DMS153 treated with DMSO at 0.1 percent for 48 hours (cell line): ENCODE results near the gene WNT8A.
A peak's percentile ranks its signal among the peaks of the same experiment; 100 is the strongest.
"Not testable (repeated sequence)": the region's sequence is repeated elsewhere in the genome, so short reads cannot be mapped to it uniquely, and the experiment has no call there.

Source experiments
- DNase-seq: peaks from one replicate; lab custom pipeline; 2025; ENCODE audit not compliant: unreplicated experiment; lab: John Stamatoyannopoulos, UW

Gene WNT8A

GRCh38 chr5:138083702-138084101 lies at the start of gene WNT8A:
Gene WNT8A (plus strand): TSS chr5:138084033. CDS start chr5:138084128, 95 bp downstream.
- DNase-seq, result no peak

GRCh38 chr5:138035605-138036537 lies 48.0 kb upstream of the WNT8A start:
- peak; percentile 45 for DNase-seq

- DNase-seq, result no peak
Observed at GRCh38 chr5:138037271-138037670, 46.6 kb upstream of the WNT8A start.

GRCh38 chr5:138037907-138038633 lies 45.8 kb upstream of the WNT8A start:
- DNase-seq, result no peak

GRCh38 chr5:138038826-138039225 lies 45.0 kb upstream of the WNT8A start:
- no peak for DNase-seq

GRCh38 chr5:138045283-138045682 lies 38.5 kb upstream of the WNT8A start:
- not testable (repeated sequence) for DNase-seq

GRCh38 chr5:138051441-138052296 lies 32.2 kb upstream of the WNT8A start:
- DNase-seq, result no peak

GRCh38 chr5:138052718-138053117 lies 31.1 kb upstream of the WNT8A start:
- DNase-seq, result not testable (repeated sequence)

GRCh38 chr5:138053554-138053953 lies 30.3 kb upstream of the WNT8A start:
- no peak for DNase-seq

GRCh38 chr5:138054206-138054605 lies 29.6 kb upstream of the WNT8A start:
- DNase-seq, result no peak

- no peak for DNase-seq
Observed at GRCh38 chr5:138054847-138055558, 28.8 kb upstream of the WNT8A start.

GRCh38 chr5:138064526-138064925 lies 19.3 kb upstream of the WNT8A start:
- no peak for DNase-seq

GRCh38 chr5:138065102-138065501 lies 18.7 kb upstream of the WNT8A start:
- no peak for DNase-seq

GRCh38 chr5:138067945-138068344 lies 15.9 kb upstream of the WNT8A start:
- no peak for DNase-seq

GRCh38 chr5:138068742-138069600 lies 14.9 kb upstream of the WNT8A start:
- peak; percentile 0 for DNase-seq

GRCh38 chr5:138070026-138070425 lies 13.8 kb upstream of the WNT8A start:
- not testable (repeated sequence) for DNase-seq

- peak; percentile 4 for DNase-seq
Observed at GRCh38 chr5:138077064-138077696, 6.7 kb upstream of the WNT8A start.

- DNase-seq, result no peak
Observed at GRCh38 chr5:138078006-138078643, 5.7 kb upstream of the WNT8A start.

- DNase-seq, result no peak
Observed at GRCh38 chr5:138082033-138082432, 1.8 kb upstream of the WNT8A start.
